GM19324 (cell line): Measurements from ENCODE around the gene RNF213.

Source experiments
- ATAC-seq: cut with Tn5 transposase; IDR thresholded peaks from one replicate; pipeline ENCODE4 v1.9.1; 2021; ENCODE audit warnings: mild to moderate bottlenecking, moderate library complexity; ENCODE audit not compliant: unreplicated experiment, low FRiP score

The RNF213 gene

DNA sequence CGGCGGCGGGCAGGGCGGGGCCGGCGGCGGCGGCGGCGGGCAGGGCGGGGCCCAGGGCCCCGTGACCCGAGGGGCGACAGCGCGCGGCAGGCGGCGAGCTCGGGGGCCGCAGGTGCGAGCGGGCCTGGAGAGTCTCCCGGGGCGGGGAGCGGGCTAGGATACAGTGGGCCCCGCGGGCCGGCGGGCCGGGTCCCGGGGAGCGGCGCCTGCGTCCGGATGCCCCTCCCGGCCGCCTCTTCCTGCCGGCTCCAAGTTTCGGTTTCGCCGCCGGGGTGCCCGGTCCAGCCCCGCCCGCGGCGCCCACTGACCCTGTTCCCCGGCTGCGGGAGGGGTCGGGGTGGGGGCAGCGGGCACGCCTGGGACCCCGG is at the start of gene RNF213:
RNF213 (plus strand) TSS at position 62 of the 368 bp plus-strand sequence. CDS start 2,830 bp downstream, outside the sequence.
- peak; percentile 42 for ATAC-seq

DNA sequence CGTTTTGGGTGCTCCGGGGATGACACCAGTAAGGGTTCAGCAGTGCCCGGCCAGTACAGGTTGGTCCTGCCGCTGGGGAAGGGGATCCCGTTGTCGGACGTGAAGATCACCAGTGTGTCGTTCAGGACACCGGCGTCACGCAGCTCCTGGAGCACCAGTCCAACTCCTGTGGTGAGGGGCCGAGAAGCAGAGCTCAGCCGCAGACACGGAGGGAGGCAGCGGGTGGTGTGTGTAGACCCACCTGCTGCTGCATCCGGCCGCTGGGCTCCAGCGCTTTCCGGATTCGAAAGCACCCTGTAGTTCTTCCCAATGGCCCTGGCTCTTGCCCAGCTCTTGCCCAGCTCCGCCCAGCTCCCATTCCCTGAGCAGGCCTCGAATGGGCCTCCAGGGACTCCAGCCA is 48.5 kb upstream of the RNF213 start:
- ATAC-seq, result no peak

DNA sequence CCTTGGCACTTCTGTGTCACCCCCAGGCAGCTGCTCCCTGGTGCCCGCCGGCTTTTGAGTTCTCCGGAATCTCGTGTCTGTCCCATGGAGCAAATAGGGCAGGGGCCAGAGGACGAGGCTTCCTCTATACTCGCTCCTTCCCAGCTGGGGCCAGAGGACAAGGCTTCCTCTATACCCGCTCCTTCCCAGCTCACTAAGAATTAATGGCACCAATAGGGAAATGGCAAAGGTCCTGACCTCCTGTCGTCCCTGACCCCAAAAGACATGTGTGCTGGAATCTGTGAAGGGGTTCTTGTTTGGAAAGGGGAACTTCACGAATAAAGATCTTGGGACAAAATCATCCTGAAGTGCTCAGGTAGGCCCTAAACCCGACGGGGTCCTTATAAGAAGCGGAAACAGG is 48.1 kb upstream of the RNF213 start:
- ATAC-seq, result no peak

DNA sequence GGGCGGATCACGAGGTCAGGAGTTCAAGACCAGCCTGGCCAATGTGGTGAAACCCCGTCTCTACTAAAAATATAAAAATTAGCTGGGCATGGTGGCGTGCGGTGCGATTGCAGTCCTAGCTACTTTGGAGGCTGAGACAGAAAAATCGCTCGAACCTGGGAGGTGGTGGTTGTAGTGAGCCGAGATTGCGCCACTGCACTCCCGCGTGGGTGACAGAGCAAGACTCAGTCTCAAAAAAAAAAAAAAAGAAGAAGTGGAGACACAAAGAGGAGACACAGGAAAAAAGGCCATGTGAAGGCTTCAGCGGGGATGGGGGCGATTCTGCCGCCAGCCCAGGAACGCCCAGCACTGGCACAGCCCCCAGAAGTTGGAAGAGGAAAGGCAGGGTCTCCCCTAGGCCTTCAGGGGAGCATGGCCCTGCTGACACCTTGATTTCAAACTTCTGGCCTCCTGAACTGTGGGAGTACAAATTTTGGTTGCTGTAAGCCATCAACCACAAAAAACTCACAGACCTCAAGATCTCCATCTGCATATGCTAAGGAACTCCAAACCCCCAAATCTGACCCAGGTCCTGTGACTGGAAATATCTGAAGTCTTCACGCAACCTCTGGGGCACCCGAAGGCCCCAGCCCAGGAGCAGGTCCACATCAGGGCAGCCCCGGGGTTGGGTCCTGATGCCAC is 47.5 kb upstream of the RNF213 start:
- ATAC-seq, result no peak

DNA sequence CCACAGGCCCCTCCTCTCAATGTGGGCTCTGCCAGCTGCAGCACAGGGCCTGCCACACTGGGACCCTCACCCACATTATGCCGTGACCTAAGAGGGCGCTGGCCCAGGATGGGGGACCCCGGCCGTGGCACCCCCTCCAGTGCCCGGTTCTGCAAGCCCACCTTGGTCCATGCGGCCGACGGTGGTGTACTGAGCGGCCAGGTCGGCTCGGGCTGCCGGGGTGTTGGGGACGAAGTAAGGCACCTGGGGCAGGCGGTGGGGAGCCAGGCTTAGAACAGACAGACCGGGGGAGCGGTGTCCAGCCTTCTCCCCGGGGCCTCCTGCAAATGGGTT is 47.0 kb upstream of the RNF213 start:
- no peak for ATAC-seq

DNA sequence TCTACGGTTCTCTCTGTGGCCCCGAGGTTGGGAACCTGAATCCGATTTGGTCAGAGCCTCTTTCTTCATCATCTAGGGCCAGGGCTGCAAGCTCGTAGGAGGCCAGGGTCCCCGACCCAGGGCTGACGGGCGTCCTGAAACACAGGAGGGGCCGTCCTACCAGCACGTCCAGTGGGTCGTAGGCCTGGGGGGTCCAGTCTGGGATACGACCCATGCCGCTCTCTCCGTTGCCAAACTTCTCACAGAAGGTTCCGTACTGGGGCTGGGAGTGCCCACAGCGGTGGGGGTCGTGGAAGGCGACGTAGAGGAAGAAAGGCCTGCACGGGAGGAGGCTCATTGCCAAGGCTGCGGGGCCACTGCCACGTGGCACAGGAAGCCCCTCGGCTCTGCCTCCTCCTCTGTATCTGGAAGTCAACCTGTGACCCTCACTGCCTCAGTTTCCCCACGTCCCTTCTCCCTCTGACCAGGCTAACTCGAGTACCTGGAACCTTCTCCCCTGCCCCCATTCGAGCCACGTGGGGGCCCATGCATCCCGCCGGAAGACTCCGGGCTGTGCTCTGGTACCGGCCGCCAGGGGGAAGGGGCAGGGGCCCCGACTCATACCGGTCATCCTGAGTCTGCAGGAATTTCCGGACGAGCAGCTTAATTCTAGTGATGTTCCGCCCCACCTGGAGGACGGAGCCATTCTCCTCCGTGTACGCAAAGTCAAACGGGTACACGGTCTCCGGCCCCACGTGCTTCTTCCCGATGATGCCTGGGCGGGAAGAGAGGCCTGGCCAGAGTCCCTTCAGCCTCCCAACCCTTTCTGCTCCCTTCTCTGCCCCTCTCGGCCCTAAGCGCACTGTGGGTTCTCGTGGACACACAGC is 46.4 kb upstream of the RNF213 start:
- no peak for ATAC-seq

DNA sequence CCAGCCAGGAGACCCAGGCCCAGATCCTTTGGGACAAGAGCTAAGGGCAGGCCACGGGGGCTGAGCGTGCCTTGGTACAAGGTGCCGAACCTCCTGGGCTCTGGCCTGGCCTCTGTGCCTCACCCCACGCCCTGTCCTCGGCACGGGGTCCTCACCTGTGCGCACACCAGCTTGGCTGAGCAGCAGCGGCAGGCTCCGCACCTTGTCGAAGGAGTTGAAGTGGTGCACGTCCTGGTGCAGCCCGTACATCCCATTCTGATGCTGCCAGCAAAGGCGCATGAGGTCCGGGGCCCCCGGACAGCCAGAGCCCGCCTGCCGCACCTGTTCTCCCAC is 45.8 kb upstream of the RNF213 start:
- no peak for ATAC-seq

DNA sequence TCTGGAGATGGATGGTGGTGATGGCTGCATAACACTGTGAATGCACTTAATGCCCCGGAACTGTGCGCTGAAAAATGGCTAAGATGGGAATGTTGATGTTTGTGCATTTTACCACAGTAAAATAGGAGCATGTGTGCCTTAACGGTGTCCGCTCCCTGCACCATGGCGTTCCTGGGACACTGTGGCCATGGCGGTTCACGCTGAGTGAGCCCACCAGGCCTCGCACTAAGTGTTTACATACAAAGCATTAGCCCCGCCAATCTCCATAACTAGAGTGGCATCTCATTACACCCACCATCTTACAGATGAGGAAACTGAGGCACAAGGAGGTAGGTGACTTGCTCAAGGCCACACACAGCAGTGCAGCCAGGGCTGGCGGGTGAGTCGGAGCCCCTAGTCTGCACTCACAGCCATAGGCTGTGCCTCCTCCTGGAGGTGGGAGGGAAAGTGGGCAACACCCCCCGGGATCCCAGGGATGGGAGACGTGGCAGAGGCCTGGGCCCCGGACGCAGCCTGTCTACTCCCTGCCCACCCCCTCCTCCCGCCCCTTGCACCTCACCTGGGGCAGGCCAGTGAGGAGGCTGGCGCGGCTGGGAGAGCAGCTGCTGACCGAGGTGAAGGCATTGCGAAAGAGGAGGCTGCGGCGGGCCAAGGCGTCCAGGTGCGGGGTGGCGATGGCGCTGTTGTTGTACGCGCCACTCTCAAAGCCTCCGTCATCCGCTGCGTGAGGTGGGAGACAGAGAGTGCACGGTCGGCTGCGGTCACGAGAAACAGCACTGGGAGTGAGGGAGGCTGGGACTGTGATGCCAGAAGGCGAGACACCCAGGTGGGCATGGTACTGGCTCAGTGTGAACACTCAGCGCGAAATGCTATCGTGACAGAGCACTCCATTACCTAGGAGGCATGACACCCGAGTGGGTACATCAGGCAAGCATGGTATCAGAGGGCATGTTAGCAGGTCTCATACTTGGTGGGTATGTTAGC is 43.9 kb upstream of the RNF213 start:
- no peak for ATAC-seq

DNA sequence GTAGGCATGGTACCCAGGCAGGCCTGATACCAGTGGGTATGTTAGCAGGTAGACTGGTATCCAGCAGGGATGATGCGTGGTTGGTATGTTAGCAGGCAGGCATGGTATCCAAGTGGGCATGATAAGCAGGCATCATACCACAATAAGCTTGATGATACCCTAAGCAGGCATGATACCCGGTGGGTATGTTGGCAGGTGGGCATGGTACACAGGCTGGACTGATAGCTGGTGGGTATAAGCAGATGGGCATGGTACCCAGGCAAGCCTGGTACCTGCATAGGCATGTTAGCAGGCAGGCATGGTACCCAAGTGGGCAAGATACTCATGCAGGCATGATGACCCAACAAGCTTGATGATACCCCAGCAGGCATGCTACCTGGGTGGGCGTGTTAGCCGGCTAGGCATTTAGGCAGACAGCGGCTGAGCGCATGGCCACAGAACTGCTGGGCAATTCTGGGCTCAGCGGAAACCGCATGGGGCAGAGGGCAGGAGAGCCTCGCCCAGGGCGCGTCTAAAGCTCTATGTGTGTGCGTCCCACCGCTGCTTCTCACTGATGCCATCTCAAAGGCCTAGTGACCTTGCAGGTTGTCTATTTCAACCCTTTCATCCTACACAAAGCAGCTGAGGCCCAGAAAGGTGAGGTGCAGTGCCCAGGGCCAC is 42.8 kb upstream of the RNF213 start:
- ATAC-seq, result no peak

DNA sequence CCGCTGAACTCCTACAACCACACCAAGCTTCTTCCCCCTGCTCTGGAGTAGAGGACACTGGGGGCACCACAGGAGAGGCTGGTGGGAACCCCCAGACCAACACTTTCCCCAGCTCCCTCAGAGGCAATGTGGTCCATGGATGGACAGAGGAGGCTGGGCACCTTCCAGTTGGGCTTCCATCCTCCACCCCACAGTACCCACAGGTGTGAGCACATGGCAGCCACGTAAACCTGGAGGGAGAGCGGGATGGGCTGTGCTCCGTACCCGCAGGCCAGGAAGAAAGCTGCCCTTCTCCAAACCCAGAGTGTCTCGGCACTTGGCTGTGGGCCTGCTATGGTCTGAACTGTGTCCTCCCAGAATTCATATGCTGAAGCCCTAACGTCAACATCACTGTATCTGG is 42.3 kb upstream of the RNF213 start:
- no peak for ATAC-seq

DNA sequence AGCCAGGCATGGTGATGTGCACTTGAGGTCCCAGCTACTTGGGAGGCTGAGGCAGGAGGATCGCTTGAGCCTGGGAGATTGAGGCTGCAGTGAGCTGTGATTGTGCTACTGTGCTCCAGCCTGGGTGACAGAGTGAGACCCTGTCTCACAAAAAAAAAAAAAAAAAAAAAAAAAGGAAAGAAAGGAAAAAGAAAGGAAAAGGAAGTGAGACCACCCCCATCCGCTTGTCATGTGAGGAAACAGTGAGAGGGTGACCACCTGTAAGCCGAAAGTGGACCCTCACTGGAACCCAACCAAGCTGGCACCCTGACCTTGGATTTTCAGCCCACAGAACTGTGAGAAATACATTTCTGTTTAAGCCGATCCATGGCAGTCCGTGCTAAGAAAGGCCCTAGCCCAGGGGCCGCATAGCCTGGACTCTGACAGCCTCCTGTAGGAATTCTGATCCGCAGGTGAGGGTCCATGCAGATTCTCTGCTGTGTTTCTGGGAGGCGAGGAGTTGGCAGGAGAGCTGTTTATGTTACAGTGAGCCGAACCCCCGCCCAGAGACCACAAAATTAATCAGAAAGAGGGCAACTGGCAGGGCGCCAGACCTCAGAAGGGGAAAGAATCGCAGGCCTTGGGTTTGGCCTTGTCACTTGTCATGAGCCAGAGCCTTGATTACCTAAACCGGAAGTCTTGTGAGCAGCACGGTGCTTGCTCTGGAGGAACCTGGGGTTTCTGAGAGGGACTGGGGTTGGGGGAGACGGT is 41.5 kb upstream of the RNF213 start:
- ATAC-seq, result no peak

DNA sequence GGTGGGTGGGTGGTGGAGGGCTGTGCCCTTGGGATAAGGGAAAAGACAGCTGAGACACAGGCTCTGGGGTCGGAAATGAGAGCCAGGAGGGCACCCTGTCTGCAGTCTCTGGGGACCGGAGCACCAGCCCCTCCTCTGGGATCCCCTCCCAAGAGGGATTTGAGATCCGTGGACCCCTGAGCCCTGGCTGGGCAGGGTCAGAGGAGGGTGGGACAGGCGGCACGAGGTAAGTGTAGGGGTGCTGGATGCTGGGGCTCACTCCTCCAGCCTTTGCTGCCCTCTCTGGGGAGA is 40.9 kb upstream of the RNF213 start:
- no peak for ATAC-seq

DNA sequence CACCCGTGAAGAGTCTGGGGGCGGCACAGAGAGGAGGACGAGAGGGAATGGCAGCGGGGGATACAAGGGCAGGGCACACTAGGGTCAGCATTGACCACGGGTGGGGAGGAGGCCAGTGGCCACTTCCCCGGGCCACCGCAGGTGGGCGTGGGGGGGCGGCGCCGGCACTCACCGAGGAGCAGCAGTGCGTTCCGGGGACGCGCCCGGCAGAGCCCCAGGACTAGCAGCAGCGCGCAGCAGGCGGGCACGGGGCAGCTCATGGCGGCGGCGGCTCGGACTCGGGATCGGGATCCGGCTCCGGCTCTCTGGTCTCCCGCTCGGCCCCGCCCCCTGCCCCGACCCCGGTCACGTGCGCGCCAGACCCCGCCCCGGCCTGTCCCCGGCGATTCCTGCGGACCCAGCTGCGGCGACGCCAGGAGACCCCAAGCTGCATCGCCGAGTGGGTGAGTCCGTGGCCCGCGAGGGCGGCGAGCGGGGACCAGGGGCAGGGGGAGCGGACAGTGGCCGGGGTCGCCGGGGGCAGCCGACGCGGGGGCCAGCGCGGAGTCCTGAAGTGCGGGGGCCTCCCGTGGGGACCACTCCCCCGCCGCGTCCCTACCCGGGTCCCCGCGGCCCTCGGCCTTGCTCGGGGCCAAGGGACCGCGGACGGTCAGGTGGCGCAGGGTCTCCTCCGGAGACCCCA is 40.5 kb upstream of the RNF213 start, which contains the start of the genes SGSH and SLC26A11:
SGSH (minus strand) TSS at position 280 of the 682 bp plus-strand sequence; CDS start at position 260, 20 bp downstream.
SLC26A11 (plus strand) TSS at position 374 of the 682 bp plus-strand sequence. CDS start 1,134 bp downstream, outside the sequence.
- ATAC-seq, result no peak

DNA sequence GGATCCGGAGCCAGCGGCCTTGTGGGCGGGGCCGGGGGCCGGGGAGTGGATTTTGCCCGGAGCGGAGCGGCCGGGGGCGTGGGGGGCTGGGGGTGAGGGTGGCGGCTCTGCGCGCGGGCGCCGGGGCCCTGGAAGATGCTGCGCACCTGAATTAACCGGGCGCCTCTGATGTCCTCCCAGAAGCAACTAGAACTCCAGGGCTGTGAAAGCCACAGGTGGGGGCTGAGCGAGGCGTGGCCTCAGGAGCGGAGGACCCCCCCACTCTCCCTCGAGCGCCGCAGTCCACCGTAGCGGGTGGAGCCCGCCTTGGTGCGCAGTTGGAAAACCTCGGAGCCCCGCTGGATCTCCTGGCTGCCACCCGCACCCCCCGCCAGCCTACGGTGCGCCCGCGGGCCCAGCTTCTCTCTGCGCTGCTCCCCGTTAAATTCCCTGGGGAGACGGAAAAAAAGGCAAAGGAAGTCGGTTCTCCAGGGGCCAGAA is 39.9 kb upstream of the RNF213 start:
- ATAC-seq, result no peak

DNA sequence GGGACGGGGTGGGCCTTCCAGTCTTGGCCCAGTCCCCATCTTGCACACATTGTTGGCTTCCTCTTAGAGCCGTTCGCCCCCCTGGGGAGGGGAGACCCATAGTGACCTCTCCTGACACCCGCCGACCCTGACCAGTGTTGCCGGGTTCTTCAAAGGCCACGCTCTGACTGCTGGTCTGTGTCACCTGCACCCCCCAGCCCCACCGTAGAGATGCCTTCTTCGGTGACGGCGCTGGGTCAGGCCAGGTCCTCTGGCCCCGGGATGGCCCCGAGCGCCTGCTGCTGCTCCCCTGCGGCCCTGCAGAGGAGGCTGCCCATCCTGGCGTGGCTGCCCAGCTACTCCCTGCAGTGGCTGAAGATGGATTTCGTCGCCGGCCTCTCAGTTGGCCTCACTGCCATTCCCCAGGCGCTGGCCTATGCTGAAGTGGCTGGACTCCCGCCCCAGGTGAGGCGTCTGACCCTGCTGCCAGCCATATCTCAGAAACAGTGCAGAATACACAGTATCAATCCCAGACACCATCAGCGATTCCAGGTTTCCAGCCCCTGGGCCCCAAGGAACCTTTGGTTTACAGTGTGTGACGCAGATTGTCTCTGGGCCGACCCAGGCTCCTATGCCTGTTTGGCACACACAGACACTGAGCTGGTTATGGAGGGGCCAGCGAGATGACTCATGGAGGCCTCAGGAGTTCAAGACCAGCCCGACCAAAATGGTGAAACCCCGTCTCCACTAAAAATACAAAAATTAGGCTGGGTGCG is 39.1 kb upstream of the RNF213 start:
- no peak for ATAC-seq

DNA sequence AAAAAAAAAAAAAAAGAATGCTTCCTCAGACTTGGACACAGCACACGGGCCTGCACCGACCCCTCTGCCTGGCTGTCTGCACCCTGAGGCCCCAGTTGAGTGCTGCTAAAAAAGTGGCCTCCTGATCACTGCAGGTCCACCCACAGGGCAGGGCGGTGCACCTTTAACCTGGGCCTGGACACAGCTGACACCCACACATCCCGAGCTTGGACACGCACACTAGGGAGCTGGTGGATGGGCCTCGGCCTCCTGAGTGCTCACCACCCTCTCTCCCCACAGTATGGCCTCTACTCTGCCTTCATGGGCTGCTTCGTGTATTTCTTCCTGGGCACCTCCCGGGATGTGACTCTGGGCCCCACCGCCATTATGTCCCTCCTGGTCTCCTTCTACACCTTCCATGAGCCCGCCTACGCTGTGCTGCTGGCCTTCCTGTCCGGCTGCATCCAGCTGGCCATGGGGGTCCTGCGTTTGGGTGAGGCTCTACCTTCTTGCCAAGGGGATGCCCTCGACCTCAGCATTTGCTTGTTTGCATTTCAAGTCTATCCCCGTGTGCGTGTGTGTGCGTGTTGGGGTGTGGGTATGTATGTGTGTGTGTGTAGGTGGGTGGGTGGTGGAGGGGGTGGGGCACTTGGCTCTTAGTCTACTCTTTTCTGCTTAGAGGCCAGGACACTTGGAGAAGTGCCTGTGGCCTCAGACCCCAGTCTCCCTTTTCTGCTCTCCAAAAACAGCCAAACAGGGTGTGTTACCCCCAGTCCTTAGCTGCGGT is 38.1 kb upstream of the RNF213 start:
- no peak for ATAC-seq

DNA sequence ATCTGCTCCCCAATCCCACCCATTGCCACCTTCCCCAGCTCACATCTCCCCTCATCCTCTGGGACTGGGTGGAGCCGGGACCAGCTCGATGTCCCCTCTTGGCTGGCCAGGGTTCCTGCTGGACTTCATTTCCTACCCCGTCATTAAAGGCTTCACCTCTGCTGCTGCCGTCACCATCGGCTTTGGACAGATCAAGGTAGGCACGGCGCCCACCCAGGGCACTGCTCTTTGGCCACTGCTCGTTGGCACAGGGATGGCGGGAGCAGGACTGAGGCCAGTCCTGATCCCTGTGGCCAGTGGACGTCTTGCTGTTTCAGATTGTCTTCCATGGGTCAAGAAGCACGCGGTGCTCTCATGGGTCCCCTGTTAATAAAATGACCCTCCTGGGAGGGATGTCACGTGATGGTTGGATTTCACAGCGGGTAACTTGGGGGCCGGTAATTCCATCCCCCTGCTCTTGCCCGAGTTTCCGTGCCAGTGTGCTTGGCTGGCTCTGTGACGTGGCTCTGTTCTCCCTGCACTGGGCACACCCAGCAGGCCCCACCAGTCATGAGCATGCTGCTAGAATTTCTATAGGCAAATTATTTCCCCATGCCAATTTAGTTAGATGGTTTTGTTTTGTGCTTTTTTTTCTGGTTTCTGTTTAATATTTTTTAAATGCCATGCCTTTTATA is 37.4 kb upstream of the RNF213 start:
- ATAC-seq, result no peak
